GM06990 (cell line): ENCODE data around the gene FOXN4.

Source experiments
- DNase-seq: peaks from one replicate; pipeline ENCODE4 v3.0.0-alpha.2; 2011; ENCODE audit not compliant: insufficient read length; ENCODE audit errors: extremely low read depth
- H3K27me3 ChIP-seq: replicated peaks from 2 replicates; pipeline ENCODE4 v1.6.0; 2011; ENCODE audit warnings: low read length; ENCODE audit not compliant: control insufficient read depth, insufficient read depth
- H3K36me3 ChIP-seq: 2 replicates; pipeline ENCODE4 v1.5.1; 2011; ENCODE audit warnings: low read length; ENCODE audit not compliant: control insufficient read depth, insufficient read depth
- H3K4me3 ChIP-seq: replicated peaks from 2 replicates; pipeline ENCODE4 v1.5.1; 2011; ENCODE audit warnings: low read depth, mild to moderate bottlenecking, control low read depth, low read length
- CTCF ChIP-seq: IDR thresholded peaks from 2 replicates; pipeline ENCODE4 v1.5.1; 2011; ENCODE audit warnings: low read length, control low read depth, mild to moderate bottlenecking, inconsistent platforms; ENCODE audit not compliant: insufficient read depth, poor library complexity, severe bottlenecking

The FOXN4 gene

GRCh38 chr12:109256011-109256410 lies 53.1 kb downstream of the FOXN4 start:
- Histone ChIP-seq H3K36me3 (no peaks in the 10 kb centered on the region), H3K27me3 (no peaks in the 10 kb centered on the region), H3K4me3 (no peak overlapping the region)
- DNase-seq: no peak
- TF ChIP-seq CTCF: no peak

- peak; percentile 6 for TF ChIP-seq CTCF
- DNase-seq: no peak
Observed at GRCh38 chr12:109255377-109255776, 53.7 kb downstream of the FOXN4 start.

GRCh38 chr12:109253913-109254544 lies 55.1 kb downstream of the FOXN4 start:
- Histone ChIP-seq H3K27me3 (no peaks in the 10 kb centered on the region), H3K4me3 (no peak overlapping the region), H3K36me3 (no peaks in the 10 kb centered on the region)
- TF ChIP-seq CTCF: no peak
- DNase-seq: no peak

More at GRCh38 chr12:109255377-109255776, 53.7 kb downstream of the FOXN4 start:
- no peak overlapping the region for H3K4me3 ChIP-seq
- no peaks in the 10 kb centered on the region for H3K27me3 ChIP-seq
- H3K36me3 ChIP-seq: no peaks in the 10 kb centered on the region

- no peak overlapping the region for H3K4me3 ChIP-seq
- no peak for TF ChIP-seq CTCF
Observed at GRCh38 chr12:109252799-109253198, 56.3 kb downstream of the FOXN4 start.

GRCh38 chr12:109250523-109250922 lies 58.6 kb downstream of the FOXN4 start:
- Histone ChIP-seq H3K27me3 (no peaks in the 10 kb centered on the region), H3K4me3 (no peak overlapping the region), H3K36me3 (no peaks in the 10 kb centered on the region)
- no peak for DNase-seq
- no peak for TF ChIP-seq CTCF

More at GRCh38 chr12:109252799-109253198, 56.3 kb downstream of the FOXN4 start:
- DNase-seq: no peak
- Histone ChIP-seq H3K27me3 (no peaks in the 10 kb centered on the region), H3K36me3 (no peaks in the 10 kb centered on the region)
